ENCODE results near the gene CBX1.

GRCh38 chr17:48060249-48060648 lies 41.0 kb downstream of the CBX1 start:
- TF ChIP-seq POLR2A (IDR thresholded peaks at IDR 0.05; ENCODE audit: low read length) (no peak), GATA1 (IDR thresholded peaks at IDR 0.05; ENCODE audit: low read depth, low read length) (no peak)
